Measurements from ENCODE around the gene BRF1.
"Not testable (repeated sequence)": the region's sequence is repeated elsewhere in the genome, so short reads cannot be mapped to it uniquely, and the experiment has no call there.

- TF ChIP-seq, protein P1, sequence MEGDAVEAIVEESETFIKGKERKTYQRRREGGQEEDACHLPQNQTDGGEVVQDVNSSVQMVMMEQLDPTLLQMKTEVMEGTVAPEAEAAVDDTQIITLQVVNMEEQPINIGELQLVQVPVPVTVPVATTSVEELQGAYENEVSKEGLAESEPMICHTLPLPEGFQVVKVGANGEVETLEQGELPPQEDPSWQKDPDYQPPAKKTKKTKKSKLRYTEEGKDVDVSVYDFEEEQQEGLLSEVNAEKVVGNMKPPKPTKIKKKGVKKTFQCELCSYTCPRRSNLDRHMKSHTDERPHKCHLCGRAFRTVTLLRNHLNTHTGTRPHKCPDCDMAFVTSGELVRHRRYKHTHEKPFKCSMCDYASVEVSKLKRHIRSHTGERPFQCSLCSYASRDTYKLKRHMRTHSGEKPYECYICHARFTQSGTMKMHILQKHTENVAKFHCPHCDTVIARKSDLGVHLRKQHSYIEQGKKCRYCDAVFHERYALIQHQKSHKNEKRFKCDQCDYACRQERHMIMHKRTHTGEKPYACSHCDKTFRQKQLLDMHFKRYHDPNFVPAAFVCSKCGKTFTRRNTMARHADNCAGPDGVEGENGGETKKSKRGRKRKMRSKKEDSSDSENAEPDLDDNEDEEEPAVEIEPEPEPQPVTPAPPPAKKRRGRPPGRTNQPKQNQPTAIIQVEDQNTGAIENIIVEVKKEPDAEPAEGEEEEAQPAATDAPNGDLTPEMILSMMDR (IDR thresholded peaks at IDR 0.05), result not testable (repeated sequence)
- not testable (repeated sequence) for TF ChIP-seq POLR2A (IDR thresholded peaks at IDR 0.05)
Observed at GRCh38 chr14:105288936-105289335, 11.9 kb downstream of the BRF1 start.

Measured in right lobe of liver (tissue), 4 donors.